ENCODE data around the gene RIPK4. TPM values are rescaled to one million over a fixed set of nuclear protein-coding genes. Genes with fewer than 3 reads are reported as not detected.

Gene RIPK4
- total RNA-seq, 1 experiment from 2014 or later, result 0.76 TPM

GRCh38 chr21:41752231-41752681 lies 14.6 kb downstream of the RIPK4 start:
- Histone ChIP-seq H3K4me3 (no peak overlapping the region), H3K9me3 (no peaks in the 10 kb centered on the region), H3K27me3 (no peaks in the 10 kb centered on the region), H3K36me3 (no peaks in the 10 kb centered on the region)
- DNase-seq, result peak; percentile 89

- no peaks in the 10 kb centered on the region for H3K27me3 ChIP-seq
- no peak for DNase-seq
- no peaks in the 10 kb centered on the region for H3K36me3 ChIP-seq
Observed at GRCh38 chr21:41751611-41752011, 15.2 kb downstream of the RIPK4 start.

GRCh38 chr21:41750532-41751151 lies 16.2 kb downstream of the RIPK4 start:
- Histone ChIP-seq H3K36me3 (no peaks in the 10 kb centered on the region), H3K27me3 (no peaks in the 10 kb centered on the region)

More at GRCh38 chr21:41751611-41752011, 15.2 kb downstream of the RIPK4 start:
- H3K9me3 ChIP-seq, result no peaks in the 10 kb centered on the region
- no peak overlapping the region for H3K4me3 ChIP-seq

GRCh38 chr21:41750051-41750450 lies 16.8 kb downstream of the RIPK4 start:
- Histone ChIP-seq H3K9me3 (no peaks in the 10 kb centered on the region), H3K36me3 (no peaks in the 10 kb centered on the region), H3K4me3 (no peak overlapping the region), H3K27me3 (no peaks in the 10 kb centered on the region)
- peak; percentile 73 for DNase-seq

More at GRCh38 chr21:41750532-41751151, 16.2 kb downstream of the RIPK4 start:
- H3K4me3 ChIP-seq, result no peak overlapping the region
- H3K9me3 ChIP-seq, result no peaks in the 10 kb centered on the region
- peak; percentile 94 for DNase-seq

GRCh38 chr21:41749286-41749685 lies 17.6 kb downstream of the RIPK4 start:
- DNase-seq, result no peak
- Histone ChIP-seq H3K4me3 (no peak overlapping the region), H3K27me3 (no peaks in the 10 kb centered on the region), H3K36me3 (no peaks in the 10 kb centered on the region), H3K9me3 (no peaks in the 10 kb centered on the region)

- Histone ChIP-seq H3K4me3 (no peak overlapping the region), H3K27me3 (no peaks in the 10 kb centered on the region), H3K9me3 (no peaks in the 10 kb centered on the region), H3K36me3 (no peaks in the 10 kb centered on the region)
- no peak for DNase-seq
Observed at GRCh38 chr21:41747943-41748738, 18.7 kb downstream of the RIPK4 start.

- H3K36me3 ChIP-seq, result no peaks in the 10 kb centered on the region
- no peaks in the 10 kb centered on the region for H3K9me3 ChIP-seq
- H3K27me3 ChIP-seq, result no peaks in the 10 kb centered on the region
- no peak overlapping the region for H3K4me3 ChIP-seq
- DNase-seq, result no peak
Observed at GRCh38 chr21:41746744-41747006, 20.2 kb downstream of the RIPK4 start.

GRCh38 chr21:41745971-41746743 lies 20.7 kb downstream of the RIPK4 start:
- no peaks in the 10 kb centered on the region for H3K27me3 ChIP-seq
- H3K9me3 ChIP-seq, result no peaks in the 10 kb centered on the region
- no peak for DNase-seq
- no peaks in the 10 kb centered on the region for H3K36me3 ChIP-seq
- H3K4me3 ChIP-seq, result no peak overlapping the region

- Histone ChIP-seq H3K9me3 (no peaks in the 10 kb centered on the region), H3K4me3 (no peak overlapping the region), H3K27me3 (no peaks in the 10 kb centered on the region), H3K36me3 (no peaks in the 10 kb centered on the region)
- DNase-seq, result no peak
Observed at GRCh38 chr21:41745026-41745820, 21.6 kb downstream of the RIPK4 start.

GRCh38 chr21:41744028-41744930 lies 22.6 kb downstream of the RIPK4 start:
- H3K36me3 ChIP-seq, result no peaks in the 10 kb centered on the region
- H3K9me3 ChIP-seq, result peaks cover 2% of the 10 kb centered on the region; the same call in 1 of the 2 replicates
- no peak overlapping the region for H3K4me3 ChIP-seq
- DNase-seq, result no peak
- no peaks in the 10 kb centered on the region for H3K27me3 ChIP-seq

GRCh38 chr21:41743321-41744027 lies 23.4 kb downstream of the RIPK4 start:
- H3K4me3 ChIP-seq, result no peak overlapping the region
- no peaks in the 10 kb centered on the region for H3K36me3 ChIP-seq
- no peak for DNase-seq
- H3K27me3 ChIP-seq, result no peaks in the 10 kb centered on the region
- H3K9me3 ChIP-seq, result peaks cover 6% of the 10 kb centered on the region

- Histone ChIP-seq H3K4me3 (no peak overlapping the region), H3K36me3 (no peaks in the 10 kb centered on the region), H3K27me3 (no peaks in the 10 kb centered on the region), H3K9me3 (peaks cover 17% of the 10 kb centered on the region)
- no peak for DNase-seq
Observed at GRCh38 chr21:41742073-41742875, 24.6 kb downstream of the RIPK4 start.

- Histone ChIP-seq H3K27me3 (no peaks in the 10 kb centered on the region), H3K9me3 (peaks cover 20% of the 10 kb centered on the region), H3K4me3 (no peak overlapping the region), H3K36me3 (no peaks in the 10 kb centered on the region)
- no peak for DNase-seq
Observed at GRCh38 chr21:41741253-41742072, 25.4 kb downstream of the RIPK4 start.

Measured in MG63 (cell line).